Cerebellar cortex (tissue), 1 donor: Measurements from ENCODE around the gene KISS1R.

Experiments
- DNase-seq: peaks from one replicate; pipeline ENCODE4 v3.0.0-alpha.2; 2015; ENCODE audit warnings: low spot score

KISS1R gene

DNA sequence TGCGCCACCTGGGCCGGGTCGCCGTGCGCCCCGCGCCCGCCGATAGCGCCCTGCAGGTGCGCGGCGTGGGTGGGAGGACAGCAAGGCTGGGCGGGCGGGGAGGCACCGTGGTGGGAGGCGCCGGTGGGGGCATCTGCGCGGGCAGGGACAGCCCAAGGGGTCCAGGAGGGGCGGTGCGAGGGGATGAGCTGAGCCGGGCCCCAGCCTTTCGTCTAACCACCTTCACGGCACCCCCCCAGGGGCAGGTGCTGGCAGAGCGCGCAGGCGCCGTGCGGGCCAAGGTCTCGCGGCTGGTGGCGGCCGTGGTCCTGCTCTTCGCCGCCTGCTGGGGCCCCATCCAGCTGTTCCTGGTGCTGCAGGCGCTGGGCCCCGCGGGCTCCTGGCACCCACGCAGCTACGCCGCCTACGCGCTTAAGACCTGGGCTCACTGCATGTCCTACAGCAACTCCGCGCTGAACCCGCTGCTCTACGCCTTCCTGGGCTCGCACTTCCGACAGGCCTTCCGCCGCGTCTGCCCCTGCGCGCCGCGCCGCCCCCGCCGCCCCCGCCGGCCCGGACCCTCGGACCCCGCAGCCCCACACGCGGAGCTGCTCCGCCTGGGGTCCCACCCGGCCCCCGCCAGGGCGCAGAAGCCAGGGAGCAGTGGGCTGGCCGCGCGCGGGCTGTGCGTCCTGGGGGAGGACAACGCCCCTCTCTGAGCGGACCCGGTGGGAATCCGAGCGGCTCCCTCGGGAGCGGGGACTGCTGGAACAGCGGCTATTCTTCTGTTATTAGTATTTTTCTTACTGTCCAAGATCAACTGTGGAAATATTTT, 3.1 kb downstream of the KISS1R start:
- no peak for DNase-seq

DNA sequence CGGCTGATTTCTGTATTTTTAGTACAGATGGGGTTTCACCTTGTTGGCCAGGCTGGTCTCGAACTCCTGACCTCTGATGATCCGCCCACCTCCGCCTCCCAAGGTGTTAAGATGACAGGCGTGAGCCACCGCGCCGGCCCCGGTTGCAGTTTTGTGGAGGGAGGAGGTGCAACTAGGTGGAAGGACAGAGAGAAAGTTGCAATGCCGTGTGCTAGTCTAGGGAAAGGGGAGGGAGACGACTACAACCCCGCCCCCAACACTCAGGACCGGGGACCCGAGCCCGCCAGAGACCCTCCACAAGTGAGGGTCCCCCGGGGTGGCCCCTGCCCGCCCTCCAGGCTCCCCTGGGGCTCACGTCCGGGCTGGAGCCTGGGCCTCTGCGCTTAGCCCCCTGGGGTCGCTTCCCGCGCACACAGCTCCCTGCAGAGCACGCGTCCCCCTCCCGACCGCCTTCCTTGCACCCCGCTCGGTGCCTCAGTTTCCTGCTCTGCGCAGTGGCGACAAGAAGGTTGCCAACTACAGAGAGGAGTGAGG, 7.5 kb downstream of the KISS1R start:
- DNase-seq, result no peak

DNA sequence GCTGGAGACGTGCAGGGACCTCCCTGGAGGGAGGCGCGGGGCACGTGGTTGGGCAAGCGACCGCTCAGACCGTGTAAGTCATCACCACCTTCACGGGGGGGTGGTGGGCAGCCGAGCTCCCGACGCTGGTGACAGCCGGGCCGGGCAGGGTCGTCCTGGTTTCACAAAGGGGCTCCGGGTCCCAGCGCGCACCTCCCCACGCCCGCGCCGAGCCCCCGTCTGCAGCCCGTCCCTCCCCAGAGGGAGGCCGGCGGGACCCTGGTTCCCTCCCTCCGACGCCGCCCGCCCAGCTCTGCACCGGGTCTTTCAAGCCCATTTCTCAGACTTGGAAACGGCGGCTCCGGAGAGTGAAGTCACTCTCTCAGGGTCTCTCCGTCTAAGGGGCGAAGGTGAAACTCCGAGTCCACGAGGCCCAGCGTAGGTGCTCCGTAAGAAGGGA, 8.0 kb downstream of the KISS1R start:
- peak; percentile 47 for DNase-seq

DNA sequence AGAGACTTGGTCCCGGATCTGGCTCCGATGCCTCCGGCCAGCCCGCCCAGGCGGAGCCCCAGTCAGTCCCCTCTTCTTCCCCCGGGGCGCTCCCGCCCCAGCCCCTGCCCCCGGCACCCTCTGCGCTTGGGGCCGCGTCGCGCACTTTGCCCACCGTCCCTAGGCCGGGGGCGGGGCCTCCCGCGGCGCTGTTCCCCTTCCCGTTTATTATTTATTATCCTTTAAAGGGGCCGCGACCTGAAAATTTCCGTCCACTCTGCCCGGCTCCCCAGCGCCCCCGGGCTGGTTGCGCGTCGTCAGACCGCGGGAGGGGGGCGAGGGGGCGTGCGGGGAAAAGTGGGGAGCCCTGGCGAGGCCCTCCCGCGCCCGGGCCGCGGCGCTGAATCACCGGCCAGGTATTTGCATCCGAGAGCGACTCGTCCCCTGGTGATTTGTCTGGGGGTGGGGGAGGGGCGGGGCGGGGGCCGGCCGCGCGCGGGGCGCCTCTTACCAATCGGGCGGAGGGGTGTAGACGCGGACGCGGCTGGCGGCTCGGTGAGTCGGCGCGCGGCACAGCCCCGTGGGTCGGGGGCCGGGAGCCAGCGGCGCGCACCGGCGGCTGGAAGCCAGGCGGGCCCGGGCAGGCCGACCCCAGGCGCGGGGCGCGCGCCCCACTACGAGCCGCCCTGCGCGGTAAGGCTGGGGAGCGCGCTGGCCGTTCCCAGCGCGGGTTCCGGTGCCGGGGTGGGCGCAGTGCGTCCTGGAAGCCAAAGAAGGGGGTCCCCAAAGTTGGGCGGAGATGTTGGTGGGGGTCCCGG, 8.6 kb downstream of the KISS1R start, which contains the start of gene ARID3A:
TSS of gene ARID3A (plus strand) at position 510 of the 797 bp plus-strand sequence. CDS start 3,494 bp downstream, outside the sequence.
- DNase-seq, result peak; percentile 83

DNA sequence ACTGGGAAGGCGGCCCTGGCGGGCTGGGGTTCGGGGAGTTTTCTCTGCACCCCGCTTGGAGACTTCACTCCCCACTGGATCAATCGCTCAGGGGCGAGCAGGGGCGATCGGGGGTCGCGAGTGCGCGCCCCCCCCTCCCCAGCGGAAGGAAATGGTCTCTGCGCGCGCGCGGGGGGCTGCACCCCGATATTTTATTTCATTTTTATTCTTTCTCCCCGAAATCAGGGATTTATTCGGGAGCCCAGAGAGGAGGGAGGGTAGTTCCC, 9.1 kb downstream of the KISS1R start:
- DNase-seq, result no peak

DNA sequence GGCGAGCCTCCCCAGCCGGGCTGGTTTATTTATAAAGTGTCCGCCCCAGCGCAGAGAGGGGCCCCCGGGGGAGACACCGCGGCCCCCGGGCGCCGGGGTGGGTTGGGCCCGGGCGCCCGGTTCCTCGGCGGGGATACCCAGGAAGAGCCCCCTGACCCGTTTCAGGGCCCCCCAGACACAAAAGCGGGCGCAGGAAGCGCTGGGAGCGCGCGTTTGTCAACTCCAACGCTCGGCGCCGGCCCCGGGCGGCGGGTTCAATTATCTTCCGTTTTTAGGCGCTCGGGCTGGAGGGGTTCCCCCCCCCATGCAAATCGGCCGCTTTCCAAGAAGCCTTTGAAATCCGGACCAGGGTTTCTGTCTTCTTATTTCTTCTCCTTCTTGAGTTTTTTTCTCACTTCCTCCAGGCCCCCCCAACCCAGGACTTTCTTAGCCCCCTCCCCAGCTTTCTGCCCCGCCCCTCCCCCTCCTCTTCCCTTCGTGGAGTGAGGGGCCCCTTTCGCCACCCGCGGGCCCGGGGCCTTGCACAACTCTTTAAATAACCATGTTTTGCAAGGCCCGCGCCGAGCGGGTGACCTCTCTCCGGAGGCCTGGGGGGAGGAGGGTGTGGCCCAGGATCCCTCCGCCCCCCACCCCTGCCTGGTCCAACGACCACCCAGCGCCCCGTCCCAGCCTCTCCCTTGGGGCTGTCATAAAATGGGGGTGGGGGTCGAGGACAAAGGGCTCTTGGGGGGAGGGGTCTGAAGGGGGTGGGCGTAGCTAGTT, 9.6 kb downstream of the KISS1R start:
- DNase-seq, result no peak

DNA sequence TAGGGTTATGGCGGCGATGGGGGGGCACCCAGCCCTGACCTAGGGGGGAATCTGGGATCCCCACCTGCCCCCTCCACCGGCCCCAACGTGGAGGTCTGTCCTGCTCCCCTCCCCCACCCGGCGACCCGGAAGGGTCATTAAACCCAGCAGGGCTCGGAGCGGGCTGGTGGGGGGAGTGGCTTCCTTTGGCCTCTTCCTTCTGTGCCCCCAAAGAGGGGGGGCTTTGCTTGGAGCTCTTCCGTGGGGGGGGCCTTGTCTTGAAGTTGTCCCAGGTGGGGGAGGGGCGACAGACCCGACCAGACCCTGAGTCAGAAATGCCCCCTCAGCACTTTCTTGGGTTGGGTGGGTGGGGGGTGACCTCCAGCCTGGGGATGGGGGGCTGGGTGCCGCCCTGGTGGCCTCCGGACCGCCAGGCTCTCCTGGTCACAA, 10.2 kb downstream of the KISS1R start:
- no peak for DNase-seq

DNA sequence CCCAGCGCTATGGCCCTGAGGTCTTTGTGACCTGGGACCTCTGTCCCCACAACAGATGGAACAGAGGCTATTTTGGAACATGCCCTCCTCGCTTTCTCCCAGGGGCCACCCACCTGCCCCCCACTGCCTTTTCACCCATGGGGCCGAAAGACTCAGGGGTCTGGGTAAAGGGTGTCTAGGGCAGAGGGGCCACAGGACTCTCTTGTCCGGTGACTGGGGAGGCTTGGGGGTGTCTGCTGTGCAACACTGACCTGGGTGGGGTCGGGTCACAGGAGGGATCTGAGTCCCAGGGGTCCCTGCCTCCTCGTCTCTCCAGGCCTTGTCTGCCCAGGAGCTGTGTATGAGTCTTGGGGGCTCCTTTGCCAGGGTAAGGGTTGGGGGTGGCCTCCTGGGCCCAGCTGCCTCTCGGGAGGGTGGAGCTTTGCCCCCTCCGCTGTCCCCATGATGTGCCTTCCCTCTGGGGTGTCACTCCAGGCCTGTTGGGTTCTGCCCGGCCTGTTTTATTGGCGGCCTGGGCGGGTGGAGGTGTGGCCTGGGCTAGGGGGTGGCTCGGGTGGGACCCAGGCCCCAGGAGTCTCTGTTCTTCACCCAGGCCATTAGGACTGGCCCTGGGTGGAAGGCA, 10.8 kb downstream of the KISS1R start:
- no peak for DNase-seq

DNA sequence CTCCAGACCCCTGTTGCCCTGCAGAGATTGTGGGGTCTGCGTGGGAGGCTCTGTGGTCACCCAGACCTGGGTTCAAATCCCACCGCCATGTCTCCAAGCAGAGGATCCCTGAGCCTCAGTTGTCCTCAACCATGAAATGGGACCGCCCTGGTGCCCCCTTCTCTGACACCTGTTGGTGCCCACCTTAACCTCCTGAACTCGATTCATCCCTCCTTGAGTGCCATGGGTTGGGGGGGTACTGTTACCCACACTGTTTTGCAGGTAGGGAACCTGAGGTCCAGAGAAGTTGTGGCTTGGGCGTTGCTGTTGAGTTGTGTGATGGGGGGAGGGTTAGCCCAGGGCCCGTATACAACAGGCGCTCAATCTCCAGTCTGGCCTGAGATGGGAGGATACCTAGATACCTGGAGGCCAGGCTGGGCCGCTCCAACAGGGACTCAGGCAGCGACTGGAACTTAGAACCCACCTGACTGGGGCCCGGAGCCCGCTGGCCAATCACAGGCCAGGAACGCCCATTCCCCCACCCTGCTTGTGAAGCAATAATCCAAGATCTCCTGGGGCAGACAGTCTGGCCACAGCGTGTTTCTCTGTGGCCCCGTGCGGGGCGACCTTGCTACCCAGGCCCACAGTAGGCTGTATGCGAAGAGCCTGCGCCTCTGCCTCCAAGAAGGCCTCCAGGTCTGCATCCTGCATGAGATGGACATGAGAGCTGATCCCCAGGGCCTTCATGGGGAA, 11.5 kb downstream of the KISS1R start:
- peak; percentile 68 for DNase-seq

DNA sequence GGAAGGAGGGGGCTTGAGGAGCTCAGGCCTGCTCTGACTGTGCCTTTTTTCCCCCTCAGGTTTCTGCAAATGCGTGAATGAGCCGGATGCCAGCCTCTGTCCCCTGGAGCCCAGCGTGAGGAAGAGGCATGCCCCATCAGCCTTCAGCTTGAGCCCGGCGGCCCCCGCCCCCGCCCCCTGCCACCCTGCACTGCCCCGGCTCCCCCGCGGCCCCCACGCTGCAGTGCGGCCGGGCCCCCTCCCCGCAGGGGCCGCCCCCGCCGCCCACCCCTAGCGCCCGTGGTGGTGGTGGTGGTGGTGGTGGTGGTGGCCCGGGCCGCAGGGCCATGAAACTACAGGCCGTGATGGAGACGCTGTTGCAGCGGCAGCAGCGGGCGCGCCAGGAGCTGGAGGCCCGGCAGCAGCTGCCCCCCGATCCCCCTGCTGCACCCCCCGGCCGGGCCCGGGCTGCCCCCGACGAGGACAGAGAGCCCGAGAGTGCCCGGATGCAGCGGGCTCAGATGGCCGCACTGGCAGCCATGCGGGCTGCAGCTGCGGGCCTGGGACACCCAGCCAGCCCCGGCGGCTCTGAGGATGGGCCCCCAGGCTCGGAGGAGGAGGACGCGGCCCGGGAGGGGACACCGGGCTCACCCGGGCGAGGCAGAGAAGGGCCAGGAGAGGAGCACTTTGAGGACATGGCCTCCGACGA, 12.2 kb downstream of the KISS1R start:
- DNase-seq, result no peak

DNA sequence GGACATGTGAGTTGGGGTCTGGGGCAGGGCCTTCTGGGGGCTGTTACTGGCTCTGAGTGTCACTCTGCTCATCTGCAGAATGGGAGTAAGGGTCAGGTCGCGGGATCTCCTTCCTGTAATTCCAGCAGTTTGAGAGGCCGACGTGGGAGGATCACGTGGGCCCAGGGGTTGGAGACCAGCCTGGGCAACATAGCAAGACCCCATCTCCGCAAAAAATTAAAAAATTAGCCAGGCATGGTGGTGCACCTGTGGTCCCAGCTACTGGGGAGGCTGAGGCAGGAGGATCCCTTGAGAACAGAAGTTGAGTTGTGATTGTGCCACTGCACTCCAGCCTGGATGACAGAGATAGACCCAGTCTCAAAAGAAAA, 12.7 kb downstream of the KISS1R start:
- DNase-seq, result no peak

DNA sequence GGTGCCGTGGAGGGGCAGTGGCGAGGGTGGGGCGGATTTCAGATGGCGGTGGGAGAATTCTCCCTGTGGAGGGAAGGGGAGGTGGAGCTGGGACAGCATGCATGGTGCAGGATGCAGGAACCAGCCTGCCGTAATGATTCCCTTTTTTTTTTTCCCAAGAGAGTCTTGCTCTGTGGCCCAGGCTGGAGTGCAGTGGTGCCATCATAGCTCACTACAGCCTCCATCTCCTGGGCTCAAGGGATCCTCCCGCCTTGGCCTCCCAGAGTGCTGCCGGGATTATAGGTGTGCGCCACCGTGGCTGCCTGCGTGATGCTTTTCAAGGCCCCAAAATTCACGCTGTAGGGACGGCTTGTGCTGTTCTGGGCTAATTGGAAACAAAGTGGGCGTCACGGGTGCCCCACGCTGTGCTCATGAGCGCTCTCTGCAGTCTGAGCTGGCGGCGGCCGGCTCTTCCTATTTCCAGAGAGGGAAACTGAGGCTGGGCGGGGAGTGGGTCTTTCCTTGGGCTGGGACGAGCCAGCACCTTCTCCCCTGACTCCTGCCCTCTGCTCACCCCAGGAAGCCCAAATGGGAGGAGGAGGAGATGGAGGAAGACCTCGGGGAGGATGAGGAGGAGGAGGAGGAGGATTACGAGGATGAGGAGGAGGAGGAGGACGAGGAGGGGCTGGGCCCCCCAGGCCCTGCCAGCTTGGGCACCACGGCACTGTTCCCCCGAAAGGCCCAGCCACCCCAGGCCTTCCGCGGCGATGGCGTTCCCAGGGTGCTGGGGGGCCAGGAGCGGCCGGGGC, 14.9 kb downstream of the KISS1R start:
- no peak for DNase-seq

DNA sequence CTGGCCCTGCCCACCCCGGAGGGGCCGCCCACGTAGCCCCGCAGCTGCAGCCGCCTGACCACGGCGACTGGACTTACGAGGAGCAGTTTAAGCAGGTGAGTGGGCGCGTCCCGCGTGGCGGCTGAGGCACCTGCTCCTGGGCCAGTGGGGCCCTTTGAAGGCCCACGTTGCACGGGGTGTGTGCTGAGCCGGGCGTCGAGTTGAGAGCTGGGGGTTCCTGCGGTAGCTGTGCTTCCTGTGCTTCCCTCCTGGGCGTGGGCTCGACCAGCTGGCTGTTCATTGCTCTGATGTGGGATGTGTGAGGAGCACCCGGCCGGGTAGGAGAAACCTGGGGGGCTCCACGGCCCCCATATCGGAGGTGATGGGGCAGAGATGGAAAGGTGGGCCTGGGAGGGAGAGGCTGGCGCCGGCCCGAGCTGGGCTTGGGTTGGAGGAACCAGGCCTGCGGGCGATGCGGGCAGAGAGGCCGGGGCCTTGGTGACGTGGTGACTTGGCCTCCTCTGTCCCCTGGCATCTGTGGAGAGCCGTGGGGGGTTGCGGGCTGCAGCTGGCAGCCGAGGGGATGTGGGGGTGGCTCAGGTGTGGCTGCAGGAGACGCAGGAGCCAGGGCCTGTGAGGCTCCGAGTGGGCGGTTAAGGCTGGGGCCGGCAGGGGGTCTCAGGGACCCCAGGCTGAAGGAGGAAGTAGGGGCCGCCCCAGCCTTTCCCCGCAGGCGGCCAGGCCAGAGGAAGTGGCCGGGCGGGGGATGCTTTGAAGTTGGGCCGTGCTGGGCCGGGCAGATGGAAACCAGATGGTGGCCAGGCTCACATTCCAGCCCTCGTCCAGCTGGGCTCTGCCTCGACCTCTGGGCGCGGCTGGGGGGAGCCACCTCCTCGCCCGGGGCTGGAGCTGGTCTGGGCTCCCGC, 15.8 kb downstream of the KISS1R start:
- peak; percentile 64 for DNase-seq

DNA sequence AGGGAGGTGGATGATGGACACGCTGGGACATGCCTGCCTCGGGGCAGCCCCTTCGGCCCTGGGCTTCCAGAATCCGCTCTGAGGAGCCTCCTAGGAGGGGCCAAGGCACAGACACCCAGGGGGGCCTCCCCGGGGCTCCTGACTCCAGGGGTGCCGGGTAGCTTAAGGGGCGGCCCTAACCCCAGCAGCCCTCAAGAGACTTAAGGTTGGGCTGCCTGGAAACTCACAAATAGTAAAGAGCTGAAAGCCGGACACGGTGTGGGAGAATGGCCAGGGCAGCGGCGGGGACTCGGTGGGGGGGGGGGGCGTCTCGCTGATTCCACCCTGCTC, 16.4 kb downstream of the KISS1R start:
- no peak for DNase-seq

DNA sequence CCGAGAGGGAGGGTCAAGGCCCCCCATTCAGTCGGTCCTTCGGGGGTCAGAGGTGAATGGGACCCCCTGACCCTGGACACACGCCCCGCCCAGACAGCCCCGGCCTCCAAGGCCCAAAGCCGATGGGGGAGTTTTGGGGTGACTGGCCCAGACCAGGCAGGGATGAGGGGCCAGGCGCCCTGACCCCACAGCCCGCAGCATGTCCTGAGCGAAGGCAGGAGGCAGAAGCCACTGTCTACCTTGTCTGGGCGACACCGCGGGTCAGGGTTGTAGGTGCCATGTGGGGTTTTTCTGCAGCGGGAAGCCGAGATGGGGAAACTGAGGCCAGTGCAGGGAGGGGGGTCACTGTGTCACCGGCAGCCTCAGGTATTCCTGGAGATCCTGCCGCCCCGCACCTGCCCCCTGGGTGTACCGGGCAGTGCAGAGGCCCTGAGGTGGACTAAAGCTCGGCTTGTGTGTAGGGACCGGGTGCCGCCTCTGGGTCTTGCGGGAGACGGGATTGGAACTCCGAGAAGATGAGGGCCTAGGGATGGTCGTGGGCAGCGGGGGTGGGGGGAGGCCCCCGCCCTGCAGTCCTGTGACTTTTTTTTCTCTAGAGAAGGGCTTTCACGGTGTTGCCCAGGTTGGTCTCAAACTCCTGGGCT, 17.2 kb downstream of the KISS1R start:
- DNase-seq, result no peak

DNA sequence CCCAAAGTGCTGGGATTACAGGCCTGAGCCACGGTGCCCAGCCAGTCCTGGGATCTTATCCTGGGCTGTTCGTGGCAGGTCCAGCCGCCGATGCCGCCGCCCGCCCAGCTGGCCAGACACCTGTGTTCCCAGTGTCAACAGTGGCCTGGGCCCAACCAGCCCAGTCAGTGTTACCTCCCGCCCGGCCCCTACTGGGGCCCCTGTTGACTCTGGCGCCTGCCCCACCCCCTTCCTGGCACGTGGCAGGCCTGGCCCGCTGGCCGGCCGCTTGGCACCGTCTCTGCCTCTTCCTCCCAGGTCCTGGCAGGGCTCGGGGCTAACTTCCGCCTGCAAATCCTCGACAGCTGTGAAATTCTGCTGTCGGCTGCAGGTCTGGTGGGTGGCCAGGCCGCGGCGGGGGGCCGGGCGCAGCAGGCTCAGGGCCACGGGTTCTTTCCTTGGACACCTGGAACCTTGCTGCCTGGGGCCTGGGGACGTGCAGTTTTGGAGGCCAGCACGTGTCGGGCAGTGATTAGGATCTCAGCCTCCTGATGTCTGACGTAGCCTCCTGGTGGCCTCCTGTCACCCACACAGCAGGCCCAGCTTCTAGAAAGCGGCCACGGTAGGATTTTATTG, 17.8 kb downstream of the KISS1R start:
- DNase-seq, result peak; percentile 64

DNA sequence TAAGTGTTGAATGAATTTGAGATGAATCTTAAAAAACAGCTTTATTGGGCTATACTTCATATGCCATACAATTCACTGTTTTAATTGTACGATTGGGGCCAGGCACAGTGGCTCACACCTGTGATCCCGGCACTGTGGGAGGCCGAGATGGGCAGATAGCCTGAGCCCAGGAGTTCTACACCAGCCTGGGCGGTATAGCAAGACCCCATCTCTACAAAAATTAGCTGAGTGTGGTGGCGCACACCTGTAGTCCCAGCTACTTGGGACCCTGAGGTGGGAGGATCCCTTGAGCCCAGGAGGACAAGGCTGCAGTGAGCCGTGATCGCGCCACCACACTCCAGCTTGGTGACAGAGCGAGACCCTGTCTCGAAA, 19.0 kb downstream of the KISS1R start:
- no peak for DNase-seq

DNA sequence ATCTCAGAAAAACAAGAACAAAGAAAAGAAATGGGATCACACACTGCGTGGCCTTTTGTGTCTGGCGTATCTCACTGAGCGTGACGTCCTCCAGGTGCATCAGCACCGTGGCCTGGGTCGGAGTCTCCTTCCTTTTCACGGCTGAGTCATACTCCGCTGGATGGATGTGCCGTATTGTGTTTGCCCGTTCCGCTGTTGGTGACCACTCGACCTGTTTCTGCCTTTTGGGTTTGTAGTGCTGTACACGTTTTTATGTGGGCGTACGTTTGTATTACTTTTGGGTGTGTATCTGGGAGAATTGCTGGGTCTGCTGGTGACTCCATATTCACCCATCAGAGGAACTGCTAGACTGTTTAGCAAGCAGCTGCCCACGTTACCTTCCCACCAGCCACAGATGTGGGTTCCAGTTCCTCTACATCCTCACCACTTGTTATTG, 20.1 kb downstream of the KISS1R start:
- DNase-seq, result no peak
